GM12878 (cell line): ENCODE measurements around the gene GOLT1B.

ENCODE experiments used
- CTCF ChIP-seq, 3 experiments: IDR thresholded peaks in 2 of 3; conservative IDR thresholded peaks in 1 of 3; 2 replicates each; pipeline ENCODE4 v1.5.1; 2011; ENCODE audit warnings: low read depth in 3 of 3, low read length in 3 of 3, mild to moderate bottlenecking in 3 of 3, control low read depth in 2 of 3, moderate library complexity in 2 of 3, inconsistent platforms in 1 of 3, mixed read lengths in 1 of 3; ENCODE audit not compliant: control insufficient read depth in 2 of 3, insufficient read depth in 1 of 3; ENCODE audit errors: extremely low read depth in 1 of 3
- EZH2 ChIP-seq: IDR thresholded peaks from 2 replicates; pipeline ENCODE4 v1.6.1; 2012; ENCODE audit warnings: low read depth, mild to moderate bottlenecking, control low read depth, inconsistent platforms, low read length, borderline replicate concordance; ENCODE audit not compliant: control insufficient read depth
- JUND ChIP-seq: IDR thresholded peaks from 2 replicates; pipeline ENCODE4 v1.6.1; 2012; ENCODE audit warnings: low read depth, mild to moderate bottlenecking, low read length, improper control_type of control experiment, moderate library complexity
- NRF1 ChIP-seq: conservative IDR thresholded peaks from 2 replicates; pipeline ENCODE4 v1.6.1; 2011; ENCODE audit warnings: mild to moderate bottlenecking, low read depth, low read length, improper control_type of control experiment
- SMARCA5 ChIP-seq: fragments of 450-650 bp; IDR thresholded peaks from 2 replicates; pipeline ENCODE4 v1.6.1; 2017; ENCODE audit warnings: mild to moderate bottlenecking
- SUPT20H ChIP-seq: IDR thresholded peaks from 2 replicates; pipeline ENCODE4 v1.6.1; 2011; ENCODE audit warnings: low read depth, mild to moderate bottlenecking, low read length, moderate library complexity, borderline replicate concordance; ENCODE audit not compliant: control insufficient read depth
- SUZ12 ChIP-seq: fragments of 200-600 bp; sonication (generic); IDR thresholded peaks from one replicate; pipeline ENCODE4 v1.6.1; 2018; ENCODE audit warnings: antibody characterized with exemption, mild to moderate bottlenecking; ENCODE audit not compliant: unreplicated experiment
- USF2 ChIP-seq: IDR thresholded peaks from 2 replicates; pipeline ENCODE4 v1.6.1; 2011; ENCODE audit warnings: low read depth, low read length, improper control_type of control experiment, borderline replicate concordance

GRCh38 chr12:21500786-21501257, 767 bp upstream of the GOLT1B start:
- TF ChIP-seq NRF1 (no peak), USF2 (no peak), CTCF (IDR thresholded peaks at IDR 0.05 in 2 of 3, conservative IDR thresholded peaks at IDR 0.05 in 1 of 3; ENCODE audit: control insufficient read depth in 2 of 3, extremely low read depth in 1 of 3, insufficient read depth in 1 of 3, low read depth in 3 of 3, low read length in 3 of 3) (no peak), JUND (no peak), SUPT20H (no peak), SMARCA5 (no peak), EZH2 (no peak), SUZ12 (no peak)
